Epithelial cell of esophagus (primary cell): ENCODE measurements around the gene SSTR3.
"Not testable (repeated sequence)": the region's sequence is repeated elsewhere in the genome, so short reads cannot be mapped to it uniquely, and the experiment has no call there.

Experiments used
- DNase-seq: peaks from one replicate; pipeline ENCODE4 v3.0.0; 2010; ENCODE audit warnings: low read depth
- H3K4me3 ChIP-seq: 2 replicates; pipeline ENCODE4 v1.5.1; 2011; ENCODE audit warnings: mild to moderate bottlenecking, low read length, control low read depth
- CTCF ChIP-seq: IDR thresholded peaks from 2 replicates; pipeline ENCODE4 v1.5.1; 2011; ENCODE audit warnings: low read depth, mild to moderate bottlenecking, low read length, control low read depth, inconsistent platforms; ENCODE audit not compliant: insufficient read depth; ENCODE audit errors: missing control alignments

Gene SSTR3

GRCh38 chr22:37234736-37235711 lies 22.7 kb upstream of the SSTR3 start:
- no peak overlapping the region for H3K4me3 ChIP-seq
- peak; percentile 33 for DNase-seq
- no peak for TF ChIP-seq CTCF

- no peak overlapping the region for H3K4me3 ChIP-seq
- TF ChIP-seq CTCF = no peak
- peak; percentile 19 for DNase-seq
These were observed 21.7 kb upstream of the SSTR3 start for GRCh38 chr22:37233751-37234631.

GRCh38 chr22:37233371-37233750 lies 21.1 kb upstream of the SSTR3 start:
- DNase-seq, H3K4me3 ChIP-seq: not testable (repeated sequence)

- no peak for TF ChIP-seq CTCF
- no peak for DNase-seq
- H3K4me3 ChIP-seq = no peak overlapping the region
These were observed 20.1 kb upstream of the SSTR3 start for GRCh38 chr22:37232140-37232998.

GRCh38 chr22:37231406-37232139 lies 19.3 kb upstream of the SSTR3 start:
- no peak overlapping the region for H3K4me3 ChIP-seq

More at GRCh38 chr22:37231406-37232139, 19.3 kb upstream of the SSTR3 start:
- no peak for TF ChIP-seq CTCF
- no peak for DNase-seq
